Lung microvascular endothelial cell (primary cell): ENCODE results near the gene ZNF197. TPM values are rescaled to one million over a fixed set of nuclear protein-coding genes. Genes with fewer than 3 reads are reported as not detected.
"Not testable (repeated sequence)": the region's sequence is repeated elsewhere in the genome, so short reads cannot be mapped to it uniquely, and the experiment has no call there.

Experiments used
- DNase-seq, 2 donors: peaks; one replicate each; pipeline versions ENCODE4 v3.0.0 to v3.0.0-alpha.2; 2010; ENCODE audit warnings: low read depth in 2 of 2
- total RNA-seq: library from RNA; depleted of rRNA; stranded (reverse); fragments of >200 nt; gene quantifications from 2 replicates; pipeline ENCODE4 v1.2.1, GENCODE V29; 2014

The ZNF197 gene
- 6.0 and 6.1 TPM in 2 replicates for total RNA-seq

GRCh38 chr3:44624749-44625480 is at the start of gene ZNF197:
Gene ZNF197, plus strand, starts transcription at chr3:44625036. Its CDS starts 4,119 bp downstream, at chr3:44629155.
- DNase-seq: peak; percentile 65 to 83

- no peak for DNase-seq
These were observed 48.2 kb upstream of the ZNF197 start for GRCh38 chr3:44576613-44577012.

- DNase-seq: not testable (repeated sequence)
These were observed 47.4 kb upstream of the ZNF197 start for GRCh38 chr3:44577354-44577952.

- not testable (repeated sequence) for DNase-seq
These were observed 46.5 kb upstream of the ZNF197 start for GRCh38 chr3:44578316-44578715.

DNA sequence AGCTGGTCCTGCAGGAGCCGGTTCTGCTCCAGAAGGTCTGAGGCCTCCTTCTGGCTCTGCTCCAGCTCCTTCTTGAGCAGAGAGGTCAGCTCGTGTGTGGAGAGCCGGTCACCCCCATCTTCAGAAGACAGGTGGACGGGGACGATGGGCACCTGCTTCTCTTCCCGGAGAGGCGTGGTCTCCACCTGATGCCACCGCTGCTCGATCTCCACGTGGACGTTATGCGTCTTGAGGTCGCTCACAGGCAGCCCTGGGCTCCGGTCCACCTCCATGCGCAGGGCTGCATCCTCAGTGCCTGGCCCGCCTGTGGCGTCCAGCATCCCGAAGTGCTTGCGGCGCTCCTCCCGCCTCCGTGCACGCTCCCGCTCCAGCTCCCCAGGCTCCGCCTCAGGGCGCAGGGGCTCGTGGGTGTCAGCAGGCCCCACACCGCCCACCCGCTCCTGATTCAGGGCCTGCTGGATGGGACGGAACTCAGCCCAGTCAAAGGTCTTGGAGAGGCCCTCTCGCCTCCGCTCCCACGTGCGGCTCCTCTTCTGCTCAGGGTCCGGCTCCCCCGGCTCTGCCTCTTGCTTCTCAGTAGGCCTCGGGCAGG is 45.8 kb upstream of the ZNF197 start:
- DNase-seq: not testable (repeated sequence)

GRCh38 chr3:44579749-44580148 is 45.1 kb upstream of the ZNF197 start:
- not testable (repeated sequence) for DNase-seq

GRCh38 chr3:44580971-44581370 is 43.9 kb upstream of the ZNF197 start:
- DNase-seq: not testable (repeated sequence)

- peak; percentile 28 to 66 for DNase-seq
These were observed 40.0 kb upstream of the ZNF197 start, which contains the start of gene ZNF660 for GRCh38 chr3:44584646-44585501. Gene ZNF660, plus strand, starts transcription at chr3:44584964. Its CDS starts 9,230 bp downstream, at chr3:44594194.

- DNase-seq: no peak
These were observed 28.2 kb upstream of the ZNF197 start for GRCh38 chr3:44596621-44597020.

- DNase-seq: no peak
These were observed 23.1 kb upstream of the ZNF197 start for GRCh38 chr3:44601749-44602148.

DNA sequence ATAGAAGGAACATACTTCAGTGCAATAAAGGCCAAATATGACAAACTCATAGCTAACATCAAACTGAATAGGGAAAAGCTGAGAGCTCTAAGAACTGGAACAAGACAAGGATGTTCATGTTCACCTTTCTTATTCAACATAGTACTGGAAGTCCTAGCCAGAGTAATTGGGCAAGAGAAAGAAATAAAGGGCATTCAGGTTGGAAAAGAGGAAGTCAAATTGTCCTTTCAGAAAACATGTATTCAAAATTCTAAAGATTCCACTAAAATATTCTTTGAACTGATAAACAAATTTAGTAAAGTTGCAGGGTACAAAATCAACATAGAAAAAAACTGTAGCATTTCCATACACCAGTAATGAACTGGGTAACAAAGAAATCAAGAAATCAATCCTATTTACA is 12.2 kb upstream of the ZNF197 start:
- DNase-seq: no peak

GRCh38 chr3:44628716-44629115 is 3.9 kb downstream of the ZNF197 start:
- no peak for DNase-seq

DNA sequence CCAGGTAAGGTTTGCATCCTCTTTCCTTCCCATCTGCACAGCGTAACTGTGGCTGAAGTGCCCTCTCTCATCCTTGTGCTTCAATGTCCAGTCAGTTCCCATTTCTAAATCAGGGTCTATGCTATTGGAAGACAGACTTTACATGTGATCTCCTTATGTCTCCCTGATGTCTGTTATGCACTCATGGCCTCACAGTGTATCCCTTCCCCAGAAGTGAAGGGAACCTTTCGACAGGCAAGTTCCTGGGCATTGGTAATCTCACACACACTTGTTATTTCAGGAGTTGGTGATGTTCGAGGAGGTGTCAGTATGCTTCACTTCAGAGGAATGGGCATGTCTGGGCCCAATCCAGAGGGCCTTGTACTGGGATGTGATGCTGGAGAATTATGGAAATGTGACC is 7.4 kb downstream of the ZNF197 start:
- DNase-seq: no peak

GRCh38 chr3:44642337-44642736 is 17.5 kb downstream of the ZNF197 start:
- no peak for DNase-seq

DNA sequence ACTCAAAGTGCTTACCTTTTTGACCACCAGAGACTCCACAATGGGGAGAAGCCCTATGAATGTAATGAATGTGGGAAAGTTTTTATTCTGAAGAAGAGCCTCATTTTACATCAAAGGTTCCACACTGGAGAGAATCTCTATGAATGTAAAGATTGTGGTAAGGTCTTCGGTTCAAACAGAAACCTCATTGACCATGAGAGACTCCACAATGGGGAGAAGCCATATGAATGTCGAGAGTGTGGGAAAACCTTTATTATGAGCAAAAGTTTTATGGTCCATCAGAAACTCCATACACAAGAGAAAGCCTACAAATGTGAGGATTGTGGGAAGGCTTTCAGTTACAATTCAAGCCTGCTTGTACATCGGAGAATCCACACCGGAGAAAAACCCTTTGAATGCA is 18.2 kb downstream of the ZNF197 start:
- DNase-seq: no peak

- DNase-seq: no peak
These were observed 22.9 kb downstream of the ZNF197 start for GRCh38 chr3:44647771-44648170.

DNA sequence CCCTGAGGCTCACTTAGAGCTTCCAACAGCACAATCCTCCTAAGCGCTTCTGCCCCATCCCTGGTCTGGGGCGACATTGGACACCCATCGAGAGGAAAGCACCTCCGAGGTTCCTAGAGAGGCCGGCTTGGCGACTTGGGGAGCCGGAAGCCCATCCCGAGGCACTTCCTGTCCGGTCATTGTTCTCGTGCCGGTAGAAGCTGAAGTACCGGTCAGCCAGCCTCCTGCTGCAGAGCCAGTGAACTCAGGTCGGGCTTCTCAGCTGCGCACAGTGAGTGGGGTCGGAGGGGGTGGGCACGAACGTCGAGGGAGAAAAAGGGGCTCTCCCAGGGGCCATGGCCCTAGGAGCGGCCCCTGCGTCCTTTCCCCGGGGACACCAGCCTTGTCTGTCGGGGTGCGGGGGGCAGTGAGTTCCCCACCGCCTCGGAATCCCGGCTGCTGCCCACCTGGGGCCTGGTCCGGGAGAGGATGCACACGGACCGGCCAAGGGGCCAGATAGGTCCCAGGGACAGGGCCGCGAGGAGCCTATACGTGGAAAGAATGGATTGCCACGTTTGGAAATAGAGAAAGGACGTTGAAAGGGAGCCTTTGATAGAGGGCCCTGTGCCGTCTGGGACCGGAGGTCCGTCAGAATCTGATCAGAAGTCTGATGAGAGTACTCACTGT is 23.9 kb downstream of the ZNF197 start, which contains the start of gene ZNF35:
TSS of gene ZNF35 (plus strand) at position 169 of the 666 bp plus-strand sequence. CDS start 2,336 bp downstream, outside the sequence.
- DNase-seq: peak; percentile 89 to 93

DNA sequence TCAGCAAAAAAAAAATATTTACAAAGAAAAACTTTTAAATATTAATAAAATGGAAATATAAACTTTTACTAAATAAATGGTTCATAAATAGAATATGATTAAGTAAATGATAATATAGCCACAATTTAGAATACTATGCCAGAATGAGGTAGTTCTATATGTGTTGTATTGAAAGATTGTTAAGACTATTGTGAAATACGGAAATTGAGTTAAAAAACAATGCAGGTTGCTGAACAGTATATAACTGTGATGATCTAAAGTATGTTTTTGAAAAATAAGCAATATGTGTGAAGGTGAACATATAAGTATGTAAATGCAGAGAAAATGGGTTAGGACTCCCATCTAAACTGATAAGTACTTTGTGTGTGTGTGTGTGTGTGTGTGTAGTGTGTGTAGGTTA is 24.9 kb downstream of the ZNF197 start:
- DNase-seq: no peak

- DNase-seq: peak; percentile 3 to 11
These were observed 29.2 kb downstream of the ZNF197 start for GRCh38 chr3:44654039-44654438.

DNA sequence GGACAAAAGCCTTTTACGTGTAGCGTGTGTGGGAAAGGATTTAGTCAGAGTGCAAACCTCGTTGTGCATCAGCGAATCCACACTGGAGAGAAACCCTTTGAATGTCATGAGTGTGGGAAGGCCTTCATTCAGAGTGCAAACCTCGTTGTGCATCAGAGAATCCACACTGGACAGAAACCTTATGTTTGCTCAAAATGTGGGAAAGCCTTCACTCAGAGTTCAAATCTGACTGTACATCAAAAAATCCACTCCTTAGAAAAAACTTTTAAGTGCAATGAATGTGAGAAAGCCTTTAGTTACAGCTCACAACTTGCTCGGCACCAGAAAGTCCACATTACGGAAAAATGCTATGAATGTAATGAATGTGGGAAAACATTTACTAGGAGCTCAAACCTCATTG is 34.2 kb downstream of the ZNF197 start:
- DNase-seq: no peak

GRCh38 chr3:44659434-44659833 is 34.6 kb downstream of the ZNF197 start:
- DNase-seq: no peak
